Measurements from ENCODE around the gene TEX2.

DNA sequence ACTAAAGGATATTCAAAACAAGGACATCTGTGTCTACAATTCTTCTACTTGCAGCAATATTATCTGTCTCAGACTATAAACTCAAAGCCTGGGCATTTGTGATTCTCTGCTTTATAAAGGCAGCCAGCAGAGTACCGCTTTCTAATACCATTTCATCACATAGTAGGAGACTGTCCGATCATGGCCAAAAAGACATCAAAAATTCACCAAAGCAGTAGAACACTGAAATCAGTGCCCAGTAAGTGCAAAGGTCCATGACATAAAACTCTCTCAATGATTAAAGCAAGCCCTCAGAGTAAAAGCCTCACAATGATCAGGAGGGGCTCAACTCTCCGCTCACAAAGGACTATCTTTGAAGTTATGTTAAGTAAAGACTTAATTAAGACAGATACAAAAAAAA lies 156.1 kb downstream of the TEX2 start:
- TF ChIP-seq MYC (IDR thresholded peaks at IDR 0.05; ENCODE audit: low read depth, low read length) (no peak), JUN (IDR thresholded peaks at IDR 0.05; ENCODE audit: borderline replicate concordance, insufficient read depth, insufficient read length, low read depth) (no peak), POLR2AphosphoS5 (IDR thresholded peaks at IDR 0.05; ENCODE audit: insufficient read depth, low read depth, low read length) (no peak)
- TF ChIP-seq, protein P1, sequence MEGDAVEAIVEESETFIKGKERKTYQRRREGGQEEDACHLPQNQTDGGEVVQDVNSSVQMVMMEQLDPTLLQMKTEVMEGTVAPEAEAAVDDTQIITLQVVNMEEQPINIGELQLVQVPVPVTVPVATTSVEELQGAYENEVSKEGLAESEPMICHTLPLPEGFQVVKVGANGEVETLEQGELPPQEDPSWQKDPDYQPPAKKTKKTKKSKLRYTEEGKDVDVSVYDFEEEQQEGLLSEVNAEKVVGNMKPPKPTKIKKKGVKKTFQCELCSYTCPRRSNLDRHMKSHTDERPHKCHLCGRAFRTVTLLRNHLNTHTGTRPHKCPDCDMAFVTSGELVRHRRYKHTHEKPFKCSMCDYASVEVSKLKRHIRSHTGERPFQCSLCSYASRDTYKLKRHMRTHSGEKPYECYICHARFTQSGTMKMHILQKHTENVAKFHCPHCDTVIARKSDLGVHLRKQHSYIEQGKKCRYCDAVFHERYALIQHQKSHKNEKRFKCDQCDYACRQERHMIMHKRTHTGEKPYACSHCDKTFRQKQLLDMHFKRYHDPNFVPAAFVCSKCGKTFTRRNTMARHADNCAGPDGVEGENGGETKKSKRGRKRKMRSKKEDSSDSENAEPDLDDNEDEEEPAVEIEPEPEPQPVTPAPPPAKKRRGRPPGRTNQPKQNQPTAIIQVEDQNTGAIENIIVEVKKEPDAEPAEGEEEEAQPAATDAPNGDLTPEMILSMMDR (IDR thresholded peaks at IDR 0.05; ENCODE audit: extremely low read depth in 1 of 2, insufficient read depth in 1 of 2, low read depth in 1 of 2, low read length in 2 of 2): no peak

All from endothelial cell of umbilical vein (primary cell).